Muscle of arm (tissue), 14 donors: ENCODE data around the gene WNT6. TPM values are rescaled to one million over a fixed set of nuclear protein-coding genes. Genes with fewer than 3 reads are reported as not detected.

Experiments
- DNase-seq: peaks from one replicate; pipeline ENCODE4 v3.0.0-alpha.2; 2013
- long read RNA-seq, 11 donors: transcript quantifications; one replicate each; lab custom pipeline, GENCODE V29; 2026
- polyA plus RNA-seq, 12 donors: library from polyadenylated mRNA; unstranded; fragments of 120-200 nt; gene quantifications; one replicate each; pipeline ENCODE4 v1.2.1, GENCODE V29; 2013; ENCODE audit not compliant: insufficient read length in 12 of 12

The WNT6 gene
- polyA plus RNA-seq = 1 to 10 TPM in 2 of 12 donors, under 1 TPM in 3, not detected in 7; 0.09 to 9.6 (median 0.78) TPM
- long read RNA-seq, donor 1 = 0 reads
- long read RNA-seq, donor 2 = 0 reads
- long read RNA-seq, donor 3 = 0 reads
- long read RNA-seq, donor 4 = 0 reads
- long read RNA-seq, donor 5 = 0 reads
- long read RNA-seq, donor 6 = 0 reads
- long read RNA-seq, donor 7 = 0 reads
- long read RNA-seq, donor 8 = 0 reads
- long read RNA-seq, donor 9, partial matches to known transcripts = 0 of 2 reads
- long read RNA-seq, donor 9, other reads (novel, unspliced or antisense) = 0 of 2 reads
- long read RNA-seq, donor 10 = 0 reads
- long read RNA-seq, donor 11 = 0 reads

DNA sequence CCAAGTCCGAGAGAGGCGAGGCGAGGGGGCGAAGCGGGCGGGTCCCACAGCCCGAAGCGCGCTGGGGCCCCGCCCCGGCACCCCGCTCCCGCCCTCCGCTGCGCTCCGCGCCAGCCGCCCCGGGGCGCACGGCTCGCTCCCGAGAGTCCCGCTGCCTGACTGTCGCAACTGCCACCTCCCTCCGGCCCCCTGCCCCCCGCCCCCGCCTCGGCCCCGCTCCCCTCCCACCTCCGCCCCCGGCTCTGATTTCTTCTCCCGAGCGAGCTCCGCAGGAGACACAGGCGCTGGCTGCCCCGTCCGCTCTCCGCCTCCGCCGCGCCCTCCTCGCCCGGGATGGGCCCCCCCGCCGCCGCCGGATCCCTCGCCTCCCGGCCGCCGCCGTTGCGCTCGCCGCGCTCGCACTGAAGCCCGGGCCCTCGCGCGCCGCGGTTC is at the start of gene WNT6:
WNT6 (plus strand) TSS at position 250 of the 432 bp plus-strand sequence. CDS start 233 bp downstream, outside the sequence.
- DNase-seq = no peak

DNA sequence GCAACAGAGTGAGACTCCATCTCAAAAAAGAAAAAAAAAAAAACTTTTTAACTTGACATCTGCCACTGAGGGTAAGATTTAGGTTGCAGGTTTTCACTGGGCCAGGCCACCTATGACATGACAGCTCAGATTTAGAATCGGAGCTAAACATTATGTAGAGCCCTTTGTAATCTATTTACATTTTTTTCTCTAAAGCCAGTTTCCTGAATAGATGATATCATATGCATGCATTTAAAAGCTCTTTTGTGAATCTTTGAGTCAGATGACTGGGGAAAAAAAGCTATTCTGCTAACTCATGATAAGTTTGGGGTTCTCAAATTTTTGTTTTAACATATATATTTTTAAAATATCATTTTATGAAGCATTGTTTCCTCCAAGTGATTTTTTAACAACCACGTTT is 49.3 kb upstream of the WNT6 start:
- DNase-seq = no peak

DNA sequence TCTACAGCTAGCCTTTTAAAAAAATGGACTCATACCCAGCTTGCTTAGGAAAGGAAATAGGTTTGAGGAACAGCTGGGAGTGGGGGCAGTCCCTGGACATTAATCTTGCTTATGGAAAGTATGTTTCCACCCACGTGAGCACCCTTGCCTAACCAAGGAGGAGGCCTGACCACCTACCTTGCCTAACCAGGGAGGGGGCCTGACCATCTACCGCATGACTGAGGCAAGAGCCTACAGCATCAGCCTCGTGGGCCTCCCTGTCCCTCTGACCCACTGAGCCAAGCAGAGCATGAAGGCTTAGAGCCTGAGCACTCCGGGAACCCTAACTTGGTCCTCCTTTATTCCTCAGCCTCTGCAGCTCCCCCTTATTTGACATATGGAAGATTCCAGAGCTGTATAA is 48.2 kb upstream of the WNT6 start:
- DNase-seq = no peak

- DNase-seq = no peak
Measured at GRCh38 chr2:218812096-218812815, 47.3 kb upstream of the WNT6 start.

DNA sequence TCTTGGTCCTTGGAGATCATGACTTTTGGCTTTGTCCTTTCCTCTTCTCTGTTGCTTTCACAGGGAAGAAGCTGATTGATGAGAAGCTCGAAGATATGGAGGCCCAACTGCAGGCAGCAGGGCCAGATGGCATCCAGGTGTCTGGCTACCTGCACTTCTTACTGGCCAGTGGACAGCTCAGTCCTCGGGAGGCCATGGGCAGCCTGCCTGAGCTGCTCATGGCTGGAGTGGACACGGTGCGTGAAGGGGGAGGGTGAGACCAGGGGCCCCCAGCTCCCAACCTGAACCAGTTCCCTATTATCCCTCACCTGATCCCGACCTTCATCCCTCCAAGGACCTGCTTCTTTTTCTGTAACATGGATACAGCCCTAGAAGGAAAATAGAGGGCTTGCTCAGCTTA is 46.7 kb upstream of the WNT6 start:
- DNase-seq = no peak

DNA sequence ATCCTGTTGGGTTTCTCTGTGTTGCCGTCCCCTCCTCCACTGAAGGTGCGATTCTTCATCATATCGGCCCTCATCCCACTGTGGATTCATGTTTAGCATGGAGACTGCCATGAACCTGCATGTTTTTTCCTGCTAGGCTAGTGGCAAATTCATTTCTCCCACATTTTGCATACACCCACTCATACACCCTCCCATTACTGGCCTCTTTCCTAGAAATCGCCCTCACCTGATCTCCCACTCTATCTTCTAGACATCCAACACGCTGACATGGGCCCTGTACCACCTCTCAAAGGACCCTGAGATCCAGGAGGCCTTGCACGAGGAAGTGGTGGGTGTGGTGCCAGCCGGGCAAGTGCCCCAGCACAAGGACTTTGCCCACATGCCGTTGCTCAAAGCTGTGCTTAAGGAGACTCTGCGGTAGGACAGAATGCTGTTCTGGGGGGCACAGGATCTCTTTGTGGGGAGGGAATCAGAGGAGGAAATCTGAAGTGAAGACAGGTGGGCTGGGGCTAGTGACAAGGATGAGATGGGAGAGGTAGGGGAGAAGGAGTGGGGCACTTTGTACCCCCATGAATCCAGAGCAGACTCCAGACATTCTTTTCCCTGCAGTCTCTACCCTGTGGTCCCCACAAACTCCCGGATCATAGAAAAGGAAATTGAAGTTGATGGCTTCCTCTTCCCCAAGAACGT is 45.7 kb upstream of the WNT6 start:
- no peak for DNase-seq

GRCh38 chr2:218814540-218815243 is 44.9 kb upstream of the WNT6 start:
- DNase-seq = no peak

DNA sequence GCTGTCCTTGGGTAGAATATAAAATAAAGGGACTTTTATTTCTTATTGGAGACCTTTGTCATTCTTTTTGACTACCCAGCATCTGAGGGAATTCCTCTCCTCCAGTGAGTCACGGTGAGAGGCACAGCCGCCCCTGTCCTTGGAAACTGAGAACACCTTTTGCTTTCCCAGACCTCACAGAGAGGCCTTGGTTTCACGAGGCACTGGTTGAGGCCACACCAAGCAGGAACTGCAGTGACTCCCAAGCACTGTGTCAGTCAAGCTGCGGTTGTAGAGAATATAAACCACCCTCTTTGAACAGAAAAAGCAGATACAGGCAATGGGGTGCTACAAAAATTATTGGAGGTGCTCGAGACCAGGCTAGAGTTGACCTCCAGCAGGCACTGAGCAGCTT is 44.4 kb upstream of the WNT6 start:
- no peak for DNase-seq

- no peak for DNase-seq
Measured at GRCh38 chr2:218815649-218816048, 44.0 kb upstream of the WNT6 start.

DNA sequence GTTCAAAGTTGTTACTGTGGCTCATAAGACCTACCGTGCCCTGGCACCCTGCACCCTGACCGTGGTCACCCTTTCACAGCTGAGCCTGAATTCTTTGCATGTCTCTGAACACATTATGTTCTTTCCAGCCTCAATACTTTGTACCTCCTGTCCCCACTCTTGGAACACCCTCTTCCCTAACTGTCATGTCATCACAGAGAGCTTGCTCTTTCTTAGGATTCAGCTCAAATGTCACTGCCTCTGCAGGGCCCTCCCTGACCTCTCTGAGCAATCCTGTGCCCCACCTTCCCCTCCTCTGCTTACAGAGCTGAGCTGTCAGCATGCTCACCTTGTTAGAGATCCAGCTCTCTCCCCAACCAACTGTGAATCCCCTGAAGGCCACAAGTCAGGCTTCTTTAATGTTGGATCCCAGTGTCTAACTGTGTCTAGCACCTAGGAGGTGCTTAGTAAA is 43.0 kb upstream of the WNT6 start:
- DNase-seq = no peak

DNA sequence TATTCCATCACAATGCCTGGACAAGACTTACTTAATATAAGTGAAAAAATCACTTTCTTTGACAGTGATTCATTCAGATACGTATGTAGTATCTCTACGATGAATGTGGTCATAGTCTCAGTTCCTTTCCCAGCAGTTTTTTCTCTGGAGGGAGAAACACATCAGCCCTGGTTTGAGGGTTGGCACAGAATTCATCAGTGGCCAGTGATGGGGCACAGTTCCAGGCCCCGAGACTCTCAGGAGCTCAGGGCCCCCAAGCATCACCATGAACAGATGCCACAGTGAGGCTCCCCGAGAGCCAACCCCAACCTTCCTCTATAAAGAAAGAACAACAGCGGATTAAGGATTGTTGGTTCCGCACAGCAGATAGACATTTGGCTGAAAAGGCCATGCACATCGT is 40.5 kb upstream of the WNT6 start:
- no peak for DNase-seq

DNA sequence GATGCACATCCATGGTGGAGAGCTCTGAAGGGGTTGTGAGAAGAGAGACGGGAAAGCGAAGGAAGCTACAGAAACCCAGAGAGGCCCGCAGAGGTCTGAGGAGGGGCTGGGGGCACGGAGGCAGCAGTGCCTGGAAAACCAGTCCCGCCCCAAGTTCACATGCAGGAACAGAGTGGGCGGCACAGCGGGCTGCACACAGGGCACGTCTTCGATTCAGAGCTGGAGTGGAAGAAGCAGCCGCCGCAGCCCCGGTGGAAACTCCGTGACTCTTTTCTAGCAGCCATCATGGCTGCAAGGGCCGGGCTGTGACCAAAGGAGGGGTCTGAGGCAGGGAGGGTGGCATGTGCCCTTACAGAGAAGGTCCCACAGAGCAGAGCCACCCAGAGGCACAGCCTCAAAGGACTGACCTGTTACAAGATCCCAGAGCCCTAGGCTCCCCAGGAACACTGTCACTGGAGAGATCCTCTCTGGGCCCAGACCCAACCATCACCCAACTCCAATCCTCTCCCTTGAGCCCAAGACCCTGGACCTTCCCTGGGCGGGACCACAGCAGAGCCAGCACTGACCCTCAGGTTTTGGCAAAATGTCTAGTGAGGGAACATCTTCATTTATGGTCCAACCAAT is 38.7 kb upstream of the WNT6 start:
- no peak for DNase-seq

- no peak for DNase-seq
Measured at GRCh38 chr2:218821605-218822211, 37.9 kb upstream of the WNT6 start.

DNA sequence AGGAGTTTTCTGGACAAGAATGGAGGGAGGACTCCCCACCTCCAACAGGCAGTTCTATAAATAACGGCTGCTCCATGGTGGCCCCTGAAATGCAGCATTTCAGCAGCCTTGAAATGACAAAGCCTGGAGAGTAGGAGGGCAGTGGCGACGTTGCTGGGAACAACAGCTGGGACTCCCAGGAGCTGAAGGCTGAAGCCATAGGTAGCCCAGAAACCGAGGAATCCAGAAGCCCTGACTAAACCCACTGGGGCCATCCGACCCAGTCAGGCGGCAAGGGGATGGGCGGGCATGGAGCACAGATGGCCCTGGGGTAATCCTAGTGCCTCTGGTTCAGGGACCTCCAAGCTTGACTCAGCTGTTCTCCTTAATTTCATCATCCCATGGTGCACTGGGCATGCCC is 37.0 kb upstream of the WNT6 start:
- DNase-seq = no peak

DNA sequence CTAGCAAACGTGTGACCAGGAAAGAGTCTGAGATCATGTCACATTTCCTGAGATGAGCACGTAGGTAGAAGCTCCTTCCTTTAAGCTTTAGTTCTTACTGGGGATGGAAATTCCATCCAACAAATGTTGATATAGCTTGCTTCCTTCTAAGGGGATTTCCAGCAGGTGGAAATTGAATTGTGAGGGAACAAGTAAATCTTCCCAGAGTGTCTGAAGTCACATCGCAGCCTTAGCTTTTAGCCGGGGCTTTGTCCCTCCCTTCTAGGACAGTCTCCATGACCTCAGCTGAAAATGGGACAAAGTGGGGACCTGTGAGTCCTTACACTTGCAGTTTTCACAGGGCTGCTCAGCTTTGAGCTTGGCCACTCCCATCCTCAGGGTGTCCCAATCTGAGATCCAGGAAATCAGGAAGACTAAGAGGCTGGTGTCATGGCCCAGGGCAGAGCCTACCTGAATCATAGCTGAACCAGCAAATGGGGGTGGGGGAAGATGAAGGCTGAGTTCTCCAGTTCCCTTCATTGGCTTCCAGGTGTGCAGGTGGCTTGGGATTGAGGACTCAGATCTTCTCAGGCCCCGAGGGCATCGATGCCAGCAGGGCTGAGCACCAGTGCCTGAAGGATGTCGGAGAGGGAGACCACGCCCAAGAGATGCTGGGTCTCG is 36.3 kb upstream of the WNT6 start:
- DNase-seq = no peak

DNA sequence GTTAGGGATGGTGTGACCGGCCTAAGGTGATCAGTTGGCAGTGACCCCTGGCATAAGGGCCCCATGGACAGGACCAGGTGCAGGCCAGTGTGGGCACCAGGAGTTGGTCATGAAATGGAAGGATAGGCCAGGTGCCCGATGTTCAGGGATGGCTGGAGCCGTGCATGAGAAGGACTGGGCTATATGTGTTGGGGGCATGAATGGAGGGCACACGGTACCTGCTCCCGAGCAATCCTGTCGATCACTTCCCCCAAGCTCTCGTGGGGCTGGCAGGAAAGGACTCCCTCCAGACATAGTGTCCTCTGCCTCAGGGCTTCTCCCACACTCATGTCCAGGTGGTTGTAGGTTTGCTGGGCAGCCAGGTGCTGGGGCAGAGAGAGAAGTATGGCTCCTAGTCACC is 35.6 kb upstream of the WNT6 start:
- DNase-seq = no peak

GRCh38 chr2:218826791-218827190 is 32.8 kb upstream of the WNT6 start:
- no peak for DNase-seq

DNA sequence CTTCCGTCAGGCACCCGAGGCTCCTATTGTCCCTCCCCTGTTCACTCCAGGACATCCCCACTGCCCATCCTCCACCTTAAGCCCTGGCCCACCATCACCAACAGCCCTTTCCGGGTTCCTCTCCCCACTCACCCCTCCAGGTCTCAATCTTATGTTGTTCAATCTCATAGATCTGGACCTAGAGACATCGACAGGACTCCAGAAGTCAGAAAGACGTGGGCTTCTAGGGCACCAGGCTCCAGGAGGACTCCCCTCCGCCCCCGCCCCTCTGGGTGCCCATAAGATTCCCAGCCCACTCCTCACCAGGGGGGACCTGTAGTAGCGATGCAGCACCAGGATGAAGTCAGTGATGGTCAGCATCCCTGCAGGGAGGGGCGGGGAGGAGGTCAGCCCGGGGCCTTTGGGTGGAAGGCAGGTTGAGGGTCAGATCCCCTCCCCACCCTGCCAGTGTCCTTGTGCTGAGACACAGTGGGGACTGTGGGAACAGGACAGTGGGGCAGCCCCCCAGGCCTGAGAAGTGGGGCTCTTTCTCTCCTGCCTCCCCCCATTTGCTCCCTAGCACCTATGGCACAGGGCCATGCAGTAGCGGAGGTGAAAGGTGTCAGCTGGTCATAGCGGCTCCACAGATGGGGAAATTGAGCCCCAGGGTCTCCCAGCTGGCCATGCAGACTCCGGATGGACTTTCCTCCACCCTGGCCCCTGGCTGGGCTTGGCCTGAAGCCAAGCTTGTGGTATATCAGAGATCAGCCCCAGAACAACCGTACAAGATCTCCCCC is 31.7 kb upstream of the WNT6 start:
- no peak for DNase-seq

GRCh38 chr2:218828477-218828778 is 31.2 kb upstream of the WNT6 start:
- DNase-seq = no peak

GRCh38 chr2:218829868-218830451 is 29.6 kb upstream of the WNT6 start:
- DNase-seq = peak; percentile 69
